Type B pancreatic cell (in vitro differentiated cells): Measurements from ENCODE around the gene TBC1D16. TPM values are rescaled to one million over a fixed set of nuclear protein-coding genes. Genes with fewer than 3 reads are reported as not detected.

Source experiments
- DNase-seq: peaks from one replicate; pipeline ENCODE4 v3.0.0; 2021; ENCODE audit warnings: mixed read lengths; ENCODE audit not compliant: unreplicated experiment; ENCODE audit errors: extremely low spot score
- H3K27ac Mint-ChIP-seq: 2 replicates; pipeline ENCODE4 v1.8.0; 2021; ENCODE audit warnings: mild to moderate bottlenecking, mixed read lengths
- H3K27me3 Mint-ChIP-seq: 2 replicates; pipeline ENCODE4 v1.8.0; 2021; ENCODE audit warnings: mixed read lengths
- H3K36me3 Mint-ChIP-seq: 2 replicates; pipeline ENCODE4 v1.8.0; 2021; ENCODE audit warnings: mixed read lengths
- H3K4me1 Mint-ChIP-seq: one replicate; pipeline ENCODE4 v1.8.0; 2021; ENCODE audit warnings: mixed read lengths; ENCODE audit not compliant: unreplicated experiment
- H3K4me3 Mint-ChIP-seq: 2 replicates; pipeline ENCODE4 v1.8.0; 2021; ENCODE audit warnings: mild to moderate bottlenecking, mixed read lengths
- H3K9me3 Mint-ChIP-seq: 2 replicates; pipeline ENCODE4 v1.8.0; 2021; ENCODE audit warnings: mixed read lengths
- total RNA-seq: library from RNA; stranded (reverse); gene quantifications from 2 replicates; pipeline ENCODE4 v1.2.1, GENCODE V29; 2021; ENCODE audit warnings: low replicate concordance
- TF ChIP-seq, protein P1 (sequence below): fragments of 200-600 bp; sonication (generic); conservative IDR thresholded peaks from 2 replicates; pipeline ENCODE4 v1.5.0; 2021; ENCODE audit warnings: antibody characterized with exemption, mild to moderate bottlenecking

The TBC1D16 gene
- total RNA-seq, 1 donor from 2014 or later = 71.9 TPM

DNA sequence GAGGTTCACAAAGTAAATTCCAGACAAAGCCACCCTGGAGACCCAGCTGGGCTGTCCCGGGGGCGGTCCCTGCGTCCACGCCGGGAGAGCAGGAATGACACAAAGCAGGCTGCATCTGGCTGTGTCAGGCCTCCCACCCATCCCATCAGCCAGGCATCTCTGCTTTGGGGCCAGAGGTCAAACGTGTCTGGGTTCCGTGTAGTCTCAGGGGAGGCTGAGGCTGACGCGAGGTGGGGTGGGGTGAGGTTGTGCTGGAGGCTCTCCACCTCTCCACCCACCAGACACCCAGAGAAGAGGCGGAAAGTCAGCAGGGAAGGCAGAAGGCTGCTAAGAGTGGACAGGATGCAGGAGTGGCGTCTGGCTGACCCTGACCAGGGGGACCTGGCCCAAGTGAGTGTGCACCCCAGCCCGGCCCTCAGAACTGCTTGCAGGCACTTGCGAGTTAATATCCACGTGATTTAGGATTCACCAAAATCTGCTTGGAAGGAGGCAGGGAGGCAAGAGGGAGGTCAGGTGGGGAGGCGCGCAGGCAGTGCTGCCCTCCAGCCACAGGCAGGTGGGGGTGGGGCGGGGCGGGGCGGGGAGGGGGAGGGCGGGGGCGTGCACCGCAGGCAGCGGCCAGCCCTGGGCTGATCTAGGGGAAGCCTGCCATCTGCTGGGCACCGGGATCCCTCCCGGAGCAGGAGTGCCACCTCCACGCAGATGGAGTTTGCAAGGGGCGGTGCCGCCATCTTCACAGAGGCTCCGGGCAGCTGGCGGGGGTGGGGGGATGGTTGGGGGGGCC is 44.3 kb downstream of the TBC1D16 start:
- peak; percentile 86 for DNase-seq
- Mint-ChIP-seq H3K4me3 (peak overlapping the region; percentile 36), H3K36me3 (no peaks in the 10 kb centered on the region), H3K9me3 (no peaks in the 10 kb centered on the region), H3K27ac (no peak overlapping the region), H3K4me1 (peaks cover 53% of the 10 kb centered on the region), H3K27me3 (no peaks in the 10 kb centered on the region)
- TF ChIP-seq, protein P1, sequence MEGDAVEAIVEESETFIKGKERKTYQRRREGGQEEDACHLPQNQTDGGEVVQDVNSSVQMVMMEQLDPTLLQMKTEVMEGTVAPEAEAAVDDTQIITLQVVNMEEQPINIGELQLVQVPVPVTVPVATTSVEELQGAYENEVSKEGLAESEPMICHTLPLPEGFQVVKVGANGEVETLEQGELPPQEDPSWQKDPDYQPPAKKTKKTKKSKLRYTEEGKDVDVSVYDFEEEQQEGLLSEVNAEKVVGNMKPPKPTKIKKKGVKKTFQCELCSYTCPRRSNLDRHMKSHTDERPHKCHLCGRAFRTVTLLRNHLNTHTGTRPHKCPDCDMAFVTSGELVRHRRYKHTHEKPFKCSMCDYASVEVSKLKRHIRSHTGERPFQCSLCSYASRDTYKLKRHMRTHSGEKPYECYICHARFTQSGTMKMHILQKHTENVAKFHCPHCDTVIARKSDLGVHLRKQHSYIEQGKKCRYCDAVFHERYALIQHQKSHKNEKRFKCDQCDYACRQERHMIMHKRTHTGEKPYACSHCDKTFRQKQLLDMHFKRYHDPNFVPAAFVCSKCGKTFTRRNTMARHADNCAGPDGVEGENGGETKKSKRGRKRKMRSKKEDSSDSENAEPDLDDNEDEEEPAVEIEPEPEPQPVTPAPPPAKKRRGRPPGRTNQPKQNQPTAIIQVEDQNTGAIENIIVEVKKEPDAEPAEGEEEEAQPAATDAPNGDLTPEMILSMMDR = peak; percentile 78

DNA sequence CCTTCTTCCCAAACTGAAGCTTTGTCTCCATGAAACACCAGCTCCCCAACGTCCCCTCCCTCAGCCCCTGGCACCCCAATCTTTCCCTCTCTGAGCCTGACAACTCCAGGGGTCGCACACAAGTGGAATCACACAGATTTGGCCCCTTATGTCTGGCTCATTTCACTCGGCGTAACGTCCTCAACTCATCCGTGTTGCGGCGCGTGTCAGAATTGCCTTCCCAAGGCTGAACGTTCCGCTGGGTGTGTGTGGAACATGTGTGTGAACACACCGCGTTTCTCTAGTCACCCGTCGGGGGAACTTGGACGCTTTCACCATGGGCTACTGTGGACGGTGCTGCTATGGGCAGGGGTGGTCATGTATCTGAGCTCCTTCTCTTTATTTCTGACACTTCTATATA is 45.0 kb downstream of the TBC1D16 start:
- Mint-ChIP-seq H3K27ac (no peak overlapping the region), H3K4me3 (peak overlapping the region; percentile 36), H3K27me3 (no peaks in the 10 kb centered on the region), H3K4me1 (peaks cover 58% of the 10 kb centered on the region), H3K9me3 (no peaks in the 10 kb centered on the region), H3K36me3 (no peaks in the 10 kb centered on the region)
- no peak for DNase-seq
- TF ChIP-seq, protein P1 = no peak

DNA sequence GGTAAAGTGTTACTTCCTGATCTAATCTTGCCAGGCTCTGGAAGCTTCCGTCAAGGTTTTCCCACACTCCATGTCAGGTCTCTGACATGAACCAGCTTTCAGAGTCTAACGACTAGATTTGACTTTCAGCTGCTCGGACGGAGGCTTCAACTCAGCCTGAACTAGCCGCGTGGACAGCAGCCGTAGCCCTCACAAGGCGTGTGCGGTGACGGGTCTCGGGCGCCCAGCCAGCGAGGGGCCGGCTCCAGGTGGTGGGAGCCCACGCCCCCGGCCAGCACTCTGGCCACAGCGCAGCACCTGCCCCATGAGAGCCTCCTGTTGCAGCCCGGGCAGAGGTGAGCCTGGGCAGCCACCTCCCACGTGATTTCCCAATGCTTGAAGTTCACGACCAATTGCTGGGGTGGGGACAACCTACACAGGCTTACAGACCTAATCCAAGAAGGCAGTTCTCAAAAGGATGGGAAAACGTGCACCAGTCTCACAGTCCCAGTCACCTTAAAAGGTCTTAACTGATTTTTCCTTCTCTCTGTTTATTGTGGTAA is 45.5 kb downstream of the TBC1D16 start:
- H3K27ac Mint-ChIP-seq = no peak overlapping the region
- H3K4me1 Mint-ChIP-seq = peaks cover 61% of the 10 kb centered on the region
- no peaks in the 10 kb centered on the region for H3K27me3 Mint-ChIP-seq
- TF ChIP-seq, protein P1 = no peak
- no peaks in the 10 kb centered on the region for H3K9me3 Mint-ChIP-seq
- no peak overlapping the region for H3K4me3 Mint-ChIP-seq
- no peak for DNase-seq
- H3K36me3 Mint-ChIP-seq = no peaks in the 10 kb centered on the region

DNA sequence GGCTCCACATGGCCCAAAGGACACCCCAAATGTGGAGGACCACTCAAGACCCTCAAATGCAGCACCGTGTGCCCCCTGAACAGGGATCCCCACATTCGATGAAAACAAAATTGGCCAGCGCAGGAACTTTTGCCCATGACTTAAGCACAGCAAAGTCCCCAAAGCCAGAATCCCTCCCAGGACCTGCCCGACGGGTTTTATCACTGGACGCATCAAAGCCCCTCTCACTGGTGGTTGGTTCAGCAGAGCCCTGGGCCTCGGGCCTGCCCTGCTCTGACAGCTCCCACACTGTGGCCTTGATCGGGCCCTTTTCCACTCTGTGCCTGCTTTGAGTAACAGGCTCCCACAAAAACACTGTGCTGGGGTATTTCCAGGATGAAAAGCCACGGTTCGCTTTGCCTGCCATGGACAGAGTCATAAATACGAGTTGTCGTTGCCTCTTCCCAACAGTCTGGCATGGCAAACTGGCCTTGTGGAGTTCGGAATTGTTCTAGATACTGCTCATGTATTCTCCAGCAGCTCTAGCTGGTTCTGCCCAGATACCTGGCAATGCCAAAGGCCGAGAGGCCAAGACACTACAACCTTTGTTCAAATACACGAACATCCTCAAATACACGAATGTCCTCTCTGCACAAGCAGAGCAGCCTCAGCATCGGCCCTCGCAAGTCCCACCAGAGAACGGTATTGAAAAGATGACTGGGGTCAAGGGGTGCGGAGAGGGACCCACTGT is 46.4 kb downstream of the TBC1D16 start:
- H3K4me1 Mint-ChIP-seq = peaks cover 61% of the 10 kb centered on the region
- H3K36me3 Mint-ChIP-seq = no peaks in the 10 kb centered on the region
- H3K4me3 Mint-ChIP-seq = peak overlapping the region; percentile 24
- no peaks in the 10 kb centered on the region for H3K9me3 Mint-ChIP-seq
- TF ChIP-seq, protein P1 = no peak
- DNase-seq = no peak
- H3K27me3 Mint-ChIP-seq = no peaks in the 10 kb centered on the region
- no peak overlapping the region for H3K27ac Mint-ChIP-seq

DNA sequence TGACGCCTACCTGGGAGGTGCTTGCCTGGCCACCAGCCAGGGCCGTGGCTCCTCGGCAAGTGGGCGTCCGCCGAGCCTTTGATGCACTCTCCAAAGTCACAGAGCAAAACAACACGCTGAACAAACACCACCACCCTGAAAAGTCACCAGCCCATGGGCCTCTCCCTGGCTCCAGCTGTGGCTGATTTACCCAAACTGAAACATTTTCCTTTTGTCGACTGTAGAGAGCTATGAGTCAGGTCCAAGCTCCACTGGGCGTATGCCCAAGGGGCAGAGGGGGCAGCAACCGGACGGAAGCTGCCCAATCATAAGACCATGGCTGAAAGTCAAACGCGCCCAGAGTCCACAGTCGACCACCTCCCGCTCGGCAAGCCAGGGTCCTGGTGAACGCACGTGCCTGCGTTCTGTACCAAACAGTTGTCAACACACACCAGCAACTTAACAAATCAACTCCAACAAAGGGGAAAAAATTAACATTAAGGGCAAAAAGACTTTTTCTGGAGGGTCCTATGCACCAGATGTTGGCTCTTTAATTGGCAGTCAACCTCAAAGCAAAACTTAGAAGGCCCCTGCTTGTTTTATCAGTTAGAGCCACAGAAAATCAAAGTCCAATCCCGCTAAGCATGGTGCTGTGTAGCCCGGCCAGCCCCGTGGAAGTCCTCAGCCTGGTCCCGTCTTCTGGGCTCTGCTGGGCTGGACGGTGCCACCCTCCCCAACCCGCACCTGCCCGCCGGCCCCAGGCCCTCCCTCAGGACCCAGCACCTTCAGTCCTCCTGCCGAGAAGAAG is 47.3 kb downstream of the TBC1D16 start:
- H3K4me1 Mint-ChIP-seq = peaks cover 57% of the 10 kb centered on the region
- H3K27ac Mint-ChIP-seq = peak overlapping the region; percentile 78
- TF ChIP-seq, protein P1 = no peak
- peak overlapping the region; percentile 43 for H3K4me3 Mint-ChIP-seq
- no peaks in the 10 kb centered on the region for H3K36me3 Mint-ChIP-seq
- DNase-seq = no peak
- H3K27me3 Mint-ChIP-seq = no peaks in the 10 kb centered on the region
- no peaks in the 10 kb centered on the region for H3K9me3 Mint-ChIP-seq
